PC-3 (cell line): ENCODE measurements around the gene RGS17.

Source experiments
- CTCF ChIP-seq: fragments of 300-600 bp; sonication (generic); conservative IDR thresholded peaks from 2 replicates; pipeline ENCODE4 v1.5.1; 2017; ENCODE audit warnings: antibody characterized with exemption, low read depth, mild to moderate bottlenecking, low read length
- EZH2 ChIP-seq: fragments of 300-600 bp; sonication (generic); IDR thresholded peaks from one replicate; pipeline ENCODE4 v1.6.1; 2017; ENCODE audit warnings: antibody characterized with exemption, mild to moderate bottlenecking, low read length; ENCODE audit not compliant: unreplicated experiment

DNA sequence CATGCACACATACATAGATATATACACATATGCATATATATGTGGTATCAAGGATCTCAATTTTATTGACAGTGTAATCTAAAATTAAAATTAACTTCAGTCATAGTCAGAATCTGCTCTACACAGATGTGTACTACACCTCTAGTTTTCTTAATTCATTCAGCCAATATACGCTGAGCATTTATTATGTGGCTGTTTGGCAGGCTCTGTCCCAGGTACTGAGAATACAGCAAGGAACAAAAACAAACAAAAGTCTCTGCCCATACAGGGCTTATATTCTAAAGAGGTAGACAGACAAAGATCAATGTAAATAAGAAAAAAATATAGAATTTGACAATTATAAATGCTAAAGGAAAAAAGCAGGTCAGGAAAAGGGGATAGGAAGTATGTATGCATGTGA, 7.8 kb upstream of the RGS17 start:
- TF ChIP-seq CTCF = no peak
- TF ChIP-seq EZH2 = no peak
